OCI-LY3 (cell line): ENCODE data around the gene PI16.
A peak's percentile ranks its signal among the peaks of the same experiment; 100 is the strongest.

Experiments
- H2AFZ ChIP-seq: fragments of 200-600, 300-600 bp; shearing (Covaris generic); 2 replicates; pipeline ENCODE4 v1.6.0; 2014; ENCODE audit warnings: antibody characterized with exemption, low read depth, low read length
- H3K27ac ChIP-seq: fragments of 200-600, 300-600 bp; sonication (generic); 2 replicates; pipeline ENCODE4 v1.5.1; 2014; ENCODE audit warnings: mild to moderate bottlenecking, low read length, moderate library complexity, mixed read lengths
- H3K27me3 ChIP-seq: fragments of 200-600, 300-600 bp; sonication (generic); 2 replicates; pipeline ENCODE4 v1.6.1; 2014; ENCODE audit warnings: low read depth, low read length, mixed read lengths
- H3K36me3 ChIP-seq: fragments of 200-600, 300-600 bp; sonication (generic); replicated peaks from 2 replicates; pipeline ENCODE3; 2014; ENCODE audit warnings: low read depth, low read length, mixed read lengths
- H3K4me1 ChIP-seq: fragments of 300-600, 200-600 bp; sonication (generic); 2 replicates; pipeline ENCODE4 v1.6.1; 2014; ENCODE audit warnings: low read length, mixed read lengths
- H3K4me2 ChIP-seq: fragments of 200-600, 300-600 bp; sonication (generic); 2 replicates; pipeline ENCODE4 v1.6.1; 2014; ENCODE audit warnings: low read length, mixed read lengths
- H3K4me3 ChIP-seq: fragments of 300-600, 200-600 bp; sonication (generic); 2 replicates; pipeline ENCODE4 v1.5.1; 2014; ENCODE audit warnings: antibody characterized with exemption, mild to moderate bottlenecking, low read length, moderate library complexity
- H3K79me2 ChIP-seq: fragments of 300-600, 200-600 bp; shearing (Covaris generic); 2 replicates; pipeline ENCODE4 v1.6.1; 2014; ENCODE audit warnings: mild to moderate bottlenecking, low read length, mixed read lengths
- H3K9ac ChIP-seq: fragments of 300-600, 200-600 bp; shearing (Covaris generic); 2 replicates; pipeline ENCODE4 v1.6.0; 2014; ENCODE audit warnings: mild to moderate bottlenecking, low read length, moderate library complexity
- H3K9me3 ChIP-seq: fragments of 200-600, 300-600 bp; shearing (Covaris generic); 2 replicates; pipeline ENCODE4 v1.6.1; 2014; ENCODE audit warnings: low read length, mixed read lengths; ENCODE audit not compliant: insufficient read depth
- H4K20me1 ChIP-seq: fragments of 200-600, 300-600 bp; sonication (generic); 2 replicates; pipeline ENCODE4 v1.6.1; 2016; ENCODE audit warnings: low read length, mixed read lengths; ENCODE audit not compliant: insufficient read depth
- EZH2phosphoT487 ChIP-seq: fragments of 200-600 bp; shearing (Covaris generic); IDR thresholded peaks from 2 replicates; pipeline ENCODE4 v1.6.1; 2018; ENCODE audit warnings: antibody characterized with exemption, mixed run types, low read depth
- TF ChIP-seq, protein P1 (sequence below): fragments of 200-600, 300-600 bp; sonication (generic); IDR thresholded peaks from 2 replicates; pipeline ENCODE4 v1.5.1; 2014; ENCODE audit warnings: antibody characterized with exemption, low read length, low read depth

PI16 gene

DNA sequence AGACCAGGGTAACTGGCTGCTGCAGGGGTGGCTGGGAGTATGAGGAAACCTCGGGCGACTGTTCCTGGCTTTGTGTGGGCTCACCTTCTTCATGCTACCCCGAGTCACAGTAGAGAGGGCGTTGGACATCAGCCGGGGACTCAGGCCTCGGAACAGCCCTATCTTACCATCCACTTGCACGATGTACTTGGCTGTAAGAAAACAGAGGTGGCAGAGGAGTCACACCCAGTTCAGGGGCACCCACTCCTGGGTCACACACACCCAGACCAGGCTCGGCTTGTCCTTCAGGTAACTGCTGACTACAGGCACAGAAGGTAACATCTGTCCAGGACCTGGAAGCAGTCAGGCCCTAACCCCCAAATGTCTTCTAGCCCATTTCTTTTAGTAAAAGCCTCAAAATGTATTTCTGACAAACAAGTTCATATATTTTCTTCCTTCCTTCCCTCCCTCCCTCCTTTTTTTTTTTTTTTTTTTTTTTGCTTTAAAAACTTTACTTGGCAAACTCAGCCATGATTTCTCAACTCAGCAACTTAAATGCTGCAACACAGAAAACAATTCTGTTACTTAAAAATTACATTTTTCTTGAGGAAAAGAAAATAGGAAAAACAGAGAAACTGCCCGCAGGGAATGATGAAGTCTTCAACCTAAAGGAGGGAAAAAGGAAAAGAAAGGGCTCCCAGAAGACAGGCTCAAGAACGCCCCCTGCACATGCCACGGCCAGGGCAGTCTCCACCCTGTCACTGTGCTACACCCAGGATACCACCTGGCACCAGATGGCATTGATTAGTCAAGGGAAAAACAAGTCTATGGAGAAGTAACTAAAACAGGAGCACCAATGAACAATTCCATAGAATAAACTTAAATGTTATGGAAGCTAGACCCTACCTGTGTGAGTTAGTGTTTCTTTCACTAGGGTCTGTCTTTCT is 24.1 kb downstream of the PI16 start:
- H3K4me3 ChIP-seq, result no peak overlapping the region
- H3K36me3 ChIP-seq, result peaks cover 47% of the 10 kb centered on the region
- no peak overlapping the region for H2AFZ ChIP-seq
- no peaks in the 10 kb centered on the region for H3K4me1 ChIP-seq
- peaks cover 43% of the 10 kb centered on the region for H4K20me1 ChIP-seq
- no peak overlapping the region for H3K4me2 ChIP-seq
- TF ChIP-seq EZH2phosphoT487, result no peak
- TF ChIP-seq, protein P1, sequence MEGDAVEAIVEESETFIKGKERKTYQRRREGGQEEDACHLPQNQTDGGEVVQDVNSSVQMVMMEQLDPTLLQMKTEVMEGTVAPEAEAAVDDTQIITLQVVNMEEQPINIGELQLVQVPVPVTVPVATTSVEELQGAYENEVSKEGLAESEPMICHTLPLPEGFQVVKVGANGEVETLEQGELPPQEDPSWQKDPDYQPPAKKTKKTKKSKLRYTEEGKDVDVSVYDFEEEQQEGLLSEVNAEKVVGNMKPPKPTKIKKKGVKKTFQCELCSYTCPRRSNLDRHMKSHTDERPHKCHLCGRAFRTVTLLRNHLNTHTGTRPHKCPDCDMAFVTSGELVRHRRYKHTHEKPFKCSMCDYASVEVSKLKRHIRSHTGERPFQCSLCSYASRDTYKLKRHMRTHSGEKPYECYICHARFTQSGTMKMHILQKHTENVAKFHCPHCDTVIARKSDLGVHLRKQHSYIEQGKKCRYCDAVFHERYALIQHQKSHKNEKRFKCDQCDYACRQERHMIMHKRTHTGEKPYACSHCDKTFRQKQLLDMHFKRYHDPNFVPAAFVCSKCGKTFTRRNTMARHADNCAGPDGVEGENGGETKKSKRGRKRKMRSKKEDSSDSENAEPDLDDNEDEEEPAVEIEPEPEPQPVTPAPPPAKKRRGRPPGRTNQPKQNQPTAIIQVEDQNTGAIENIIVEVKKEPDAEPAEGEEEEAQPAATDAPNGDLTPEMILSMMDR, result no peak
- H3K9ac ChIP-seq, result no peak overlapping the region
- no peak overlapping the region for H3K27ac ChIP-seq
- H3K79me2 ChIP-seq, result peaks cover 47% of the 10 kb centered on the region
- H3K27me3 ChIP-seq, result no peaks in the 10 kb centered on the region
- no peaks in the 10 kb centered on the region for H3K9me3 ChIP-seq

DNA sequence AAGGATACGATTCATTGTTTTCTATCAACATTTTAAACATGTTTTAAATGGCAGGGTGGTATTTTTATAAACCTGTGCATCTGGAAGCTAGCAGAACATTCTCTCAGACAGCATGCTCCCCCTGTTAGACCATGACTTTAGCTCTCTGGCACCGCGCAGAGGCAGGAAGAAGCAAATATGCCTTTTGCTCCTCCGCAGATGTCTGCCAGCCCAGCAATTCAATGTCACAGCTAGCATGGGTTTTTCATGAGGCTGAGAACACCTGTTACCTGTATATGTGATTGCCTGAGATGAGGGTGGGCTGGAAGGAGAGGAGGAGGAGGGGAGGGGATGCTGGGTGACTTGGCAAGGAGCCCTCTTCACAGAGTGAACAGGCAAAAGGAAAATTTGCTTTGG is 24.8 kb downstream of the PI16 start:
- no peak overlapping the region for H3K9ac ChIP-seq
- H3K9me3 ChIP-seq, result no peaks in the 10 kb centered on the region
- TF ChIP-seq EZH2phosphoT487, result no peak
- TF ChIP-seq, protein P1, result peak; percentile 50
- H3K4me2 ChIP-seq, result no peak overlapping the region
- peaks cover 43% of the 10 kb centered on the region for H3K36me3 ChIP-seq
- peaks cover 49% of the 10 kb centered on the region for H4K20me1 ChIP-seq
- no peak overlapping the region for H2AFZ ChIP-seq
- H3K79me2 ChIP-seq, result peaks cover 54% of the 10 kb centered on the region
- no peak overlapping the region for H3K4me3 ChIP-seq
- H3K27ac ChIP-seq, result no peak overlapping the region
- peaks cover 6% of the 10 kb centered on the region for H3K4me1 ChIP-seq
- no peaks in the 10 kb centered on the region for H3K27me3 ChIP-seq

DNA sequence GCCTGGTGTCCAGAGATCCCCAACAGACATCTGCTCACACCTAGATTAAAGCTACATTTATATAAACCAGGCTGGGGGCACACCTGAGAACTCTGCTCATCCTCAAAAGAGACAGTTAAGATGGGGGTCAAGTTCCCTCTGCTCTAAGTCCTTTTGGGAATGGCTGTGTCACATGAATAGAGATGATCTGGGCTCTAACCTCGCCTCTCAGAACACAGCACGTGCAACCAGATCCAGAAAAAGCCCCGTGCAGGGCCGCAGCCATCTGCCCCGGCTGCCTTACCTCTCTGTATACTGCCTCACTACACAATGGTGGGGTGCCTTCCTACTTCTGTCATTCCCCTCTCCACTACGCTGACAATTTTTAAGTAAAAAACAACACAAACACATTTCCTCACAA is 25.6 kb downstream of the PI16 start:
- Histone ChIP-seq H2AFZ (no peak overlapping the region), H3K9ac (no peak overlapping the region), H3K27me3 (no peaks in the 10 kb centered on the region), H3K27ac (no peak overlapping the region), H3K79me2 (peaks cover 62% of the 10 kb centered on the region), H3K36me3 (peaks cover 36% of the 10 kb centered on the region), H3K4me1 (peaks cover 12% of the 10 kb centered on the region), H3K9me3 (no peaks in the 10 kb centered on the region), H4K20me1 (peaks cover 54% of the 10 kb centered on the region), H3K4me3 (no peak overlapping the region), H3K4me2 (no peak overlapping the region)
- no peak for TF ChIP-seq EZH2phosphoT487
- TF ChIP-seq, protein P1, result no peak

DNA sequence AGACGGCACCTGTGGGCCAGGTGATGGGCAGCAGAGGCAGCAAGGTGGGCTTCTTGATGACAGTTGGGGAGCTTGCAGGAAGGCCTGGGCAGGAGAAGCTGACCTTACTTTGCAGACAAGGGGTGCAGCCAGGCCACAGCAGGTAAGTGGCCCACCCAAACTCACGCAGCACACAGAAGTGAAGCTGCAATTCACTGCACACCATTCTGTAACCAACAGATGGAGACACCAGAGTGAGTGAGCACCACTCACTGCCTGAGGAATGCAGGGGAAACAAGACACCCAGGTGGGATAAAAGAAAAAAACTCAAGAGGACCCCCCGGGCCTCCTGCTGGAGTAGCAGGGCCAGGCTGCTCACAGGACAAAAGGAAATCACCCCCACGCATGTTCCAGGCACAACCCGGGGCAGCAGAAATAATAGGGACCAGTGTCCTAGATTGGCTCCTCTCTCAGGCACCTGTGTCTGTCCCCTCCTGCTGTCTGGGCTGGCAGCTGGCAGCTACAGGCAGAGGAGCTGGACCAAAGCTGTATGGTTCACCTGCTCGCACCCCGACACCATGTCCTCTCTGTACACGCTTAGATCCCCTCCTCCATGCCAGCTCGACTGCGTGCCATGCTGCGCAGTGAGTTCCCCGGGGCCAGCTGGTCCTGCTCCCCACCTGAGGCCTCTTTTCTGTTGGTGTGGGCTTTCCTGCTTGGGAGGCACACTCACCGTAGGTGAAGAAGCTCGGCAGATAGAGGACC is 26.5 kb downstream of the PI16 start:
- H3K4me3 ChIP-seq, result no peak overlapping the region
- no peak overlapping the region for H3K4me2 ChIP-seq
- TF ChIP-seq EZH2phosphoT487, result no peak
- TF ChIP-seq, protein P1, result peak; percentile 28; the same call in 1 of the 2 replicates
- H3K27ac ChIP-seq, result no peak overlapping the region
- H3K4me1 ChIP-seq, result peaks cover 12% of the 10 kb centered on the region
- no peaks in the 10 kb centered on the region for H3K9me3 ChIP-seq
- H3K79me2 ChIP-seq, result peaks cover 70% of the 10 kb centered on the region
- no peaks in the 10 kb centered on the region for H3K27me3 ChIP-seq
- no peak overlapping the region for H2AFZ ChIP-seq
- H3K36me3 ChIP-seq, result peaks cover 27% of the 10 kb centered on the region
- peaks cover 54% of the 10 kb centered on the region for H4K20me1 ChIP-seq
- H3K9ac ChIP-seq, result no peak overlapping the region
